ENCODE data around the gene DYNC2I2. TPM values are rescaled to one million over a fixed set of nuclear protein-coding genes. Genes with fewer than 3 reads are reported as not detected.
"Not testable (repeated sequence)": the region's sequence is repeated elsewhere in the genome, so short reads cannot be mapped to it uniquely, and the experiment has no call there.

DYNC2I2 gene
- total and polyA plus RNA-seq, 2 experiments from 2014 or later, result 39.9 to 78.7 TPM

DNA sequence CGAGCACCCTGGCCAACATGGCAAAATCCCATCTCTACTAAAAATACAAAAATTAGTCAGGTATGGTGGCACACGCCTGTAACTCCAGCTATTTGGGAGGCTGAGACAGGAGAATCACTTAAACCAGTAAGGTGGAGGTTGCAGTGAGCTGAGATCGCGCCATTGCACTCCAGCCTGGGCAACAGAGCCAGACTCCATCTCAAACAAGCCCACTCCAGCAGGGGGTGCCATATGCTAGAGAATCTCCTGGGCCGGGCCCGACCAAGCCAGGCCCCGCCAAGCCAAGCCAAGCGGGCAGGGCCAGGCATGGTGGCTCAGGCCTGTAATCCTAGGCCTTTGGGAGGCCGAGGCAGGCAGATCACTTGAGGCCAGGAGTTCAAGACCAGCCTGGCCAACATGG is 8.4 kb downstream of the DYNC2I2 start:
- not testable (repeated sequence) for H3K4me2 ChIP-seq; H4K20me1 ChIP-seq (ENCODE audit: insufficient read depth, poor library complexity, severe bottlenecking); H3K4me3 ChIP-seq; H3K27me3 ChIP-seq; H3K27ac ChIP-seq; H3K36me3 ChIP-seq (replicated peaks; ENCODE audit: insufficient read depth, low read depth); H3K79me2 ChIP-seq; H2AFZ ChIP-seq; DNase-seq (ENCODE audit: low spot score); H3K4me1 ChIP-seq (ENCODE audit: insufficient read depth); H3K9me2 ChIP-seq (replicated peaks; ENCODE audit: insufficient read depth); H3K9me3 ChIP-seq (ENCODE audit: low read depth)
- WGBS (ENCODE audit: low lambda C conversion rate, missing lambda C conversion rate), result 96% methylated on average over 9 of the region's 9 CpGs
- TF ChIP-seq CTCF (IDR thresholded peaks at IDR 0.05; ENCODE audit: poor library complexity), result peak; percentile 32

- DNase-seq (ENCODE audit: low spot score), result no peak
- TF ChIP-seq EZH2 (IDR thresholded peaks at IDR 0.05; ENCODE audit: borderline replicate concordance) (no peak), EZH2phosphoT487 (IDR thresholded peaks at IDR 0.05; ENCODE audit: low read depth, severe bottlenecking, unreplicated experiment) (no peak), CTCF (IDR thresholded peaks at IDR 0.05; ENCODE audit: poor library complexity) (no peak)
- Histone ChIP-seq H3K27ac (no peak overlapping the region), H3K4me3 (no peak overlapping the region), H2AFZ (no peak overlapping the region), H3K36me3 (replicated peaks; ENCODE audit: insufficient read depth, low read depth) (no peaks in the 10 kb centered on the region), H3K9me2 (replicated peaks; ENCODE audit: insufficient read depth) (no peaks in the 10 kb centered on the region), H3K4me1 (ENCODE audit: insufficient read depth) (no peaks in the 10 kb centered on the region), H3K9me3 (ENCODE audit: low read depth) (no peaks in the 10 kb centered on the region), H3K27me3 (no peaks in the 10 kb centered on the region), H3K4me2 (no peak overlapping the region), H3K79me2 (peaks cover 4% of the 10 kb centered on the region), H4K20me1 (ENCODE audit: insufficient read depth, poor library complexity, severe bottlenecking) (no peaks in the 10 kb centered on the region)
- 83% methylated on average over 12 of the region's 12 CpGs for WGBS (ENCODE audit: low lambda C conversion rate, missing lambda C conversion rate)
Observed at GRCh38 chr9:128643519-128644300, 12.9 kb downstream of the DYNC2I2 start.

GRCh38 chr9:128642675-128643245 is 13.9 kb downstream of the DYNC2I2 start:
- no peaks in the 10 kb centered on the region for H3K9me3 ChIP-seq (ENCODE audit: low read depth)
- no peaks in the 10 kb centered on the region for H3K9me2 ChIP-seq (replicated peaks; ENCODE audit: insufficient read depth)
- DNase-seq (ENCODE audit: low spot score), result no peak
- H3K27me3 ChIP-seq, result no peaks in the 10 kb centered on the region
- TF ChIP-seq EZH2 (IDR thresholded peaks at IDR 0.05; ENCODE audit: borderline replicate concordance) (no peak), EZH2phosphoT487 (IDR thresholded peaks at IDR 0.05; ENCODE audit: low read depth, severe bottlenecking, unreplicated experiment) (no peak)
- H3K4me2 ChIP-seq, result no peak overlapping the region
- no peak overlapping the region for H2AFZ ChIP-seq
- H3K27ac ChIP-seq, result no peak overlapping the region
- H3K79me2 ChIP-seq, result peaks cover 3% of the 10 kb centered on the region
- no peaks in the 10 kb centered on the region for H3K4me1 ChIP-seq (ENCODE audit: insufficient read depth)
- H3K36me3 ChIP-seq (replicated peaks; ENCODE audit: insufficient read depth, low read depth), result no peaks in the 10 kb centered on the region
- 85% methylated on average over 12 of the region's 12 CpGs for WGBS (ENCODE audit: low lambda C conversion rate, missing lambda C conversion rate)
- no peaks in the 10 kb centered on the region for H4K20me1 ChIP-seq (ENCODE audit: insufficient read depth, poor library complexity, severe bottlenecking)
- no peak overlapping the region for H3K4me3 ChIP-seq

GRCh38 chr9:128640603-128641002 is 16.0 kb downstream of the DYNC2I2 start:
- H3K4me1 ChIP-seq (ENCODE audit: insufficient read depth), result peaks cover 9% of the 10 kb centered on the region
- H3K4me2 ChIP-seq, result no peak overlapping the region
- H3K4me3 ChIP-seq, result no peak overlapping the region
- H3K79me2 ChIP-seq, result peaks cover 3% of the 10 kb centered on the region
- no peak overlapping the region for H2AFZ ChIP-seq
- no peaks in the 10 kb centered on the region for H4K20me1 ChIP-seq (ENCODE audit: insufficient read depth, poor library complexity, severe bottlenecking)
- 95% methylated on average over 16 of the region's 18 CpGs for WGBS (ENCODE audit: low lambda C conversion rate, missing lambda C conversion rate)
- DNase-seq (ENCODE audit: low spot score), result no peak
- H3K27me3 ChIP-seq, result no peaks in the 10 kb centered on the region
- H3K9me3 ChIP-seq (ENCODE audit: low read depth), result no peaks in the 10 kb centered on the region
- H3K36me3 ChIP-seq (replicated peaks; ENCODE audit: insufficient read depth, low read depth), result no peaks in the 10 kb centered on the region
- H3K9me2 ChIP-seq (replicated peaks; ENCODE audit: insufficient read depth), result no peaks in the 10 kb centered on the region
- H3K27ac ChIP-seq, result no peak overlapping the region
- TF ChIP-seq EZH2 (IDR thresholded peaks at IDR 0.05; ENCODE audit: borderline replicate concordance) (no peak), CTCF (IDR thresholded peaks at IDR 0.05; ENCODE audit: poor library complexity) (no peak)
